Stimulated activated memory B cell treated with anti-CD40 and anti-IgM and Interleukin-4, amounts not matched to agents 10 μg/mL and 1 μg/mL and 100 μg/mL, for 72 hours (primary cell): Measurements from ENCODE around the gene FBXO36.

Source experiments
- ATAC-seq: fragments of 150-1000 bp; cut with Tn5 transposase; 2 replicates; pipeline ENCODE4 v1.10.0; 2021
- H3K27ac Mint-ChIP-seq: one replicate; pipeline ENCODE4 v1.8.0; 2022; ENCODE audit warnings: mild to moderate bottlenecking, mixed read lengths
- H3K27me3 Mint-ChIP-seq: one replicate; pipeline ENCODE4 v1.8.0; 2022; ENCODE audit warnings: mixed read lengths
- H3K36me3 Mint-ChIP-seq: one replicate; pipeline ENCODE4 v1.8.0; 2022; ENCODE audit warnings: mixed read lengths
- H3K4me1 Mint-ChIP-seq: one replicate; pipeline ENCODE4 v1.8.0; 2022; ENCODE audit warnings: mixed read lengths
- H3K4me3 Mint-ChIP-seq: one replicate; pipeline ENCODE4 v1.8.0; 2022; ENCODE audit warnings: mild to moderate bottlenecking, moderate library complexity, mixed read lengths
- H3K9me3 Mint-ChIP-seq: one replicate; pipeline ENCODE4 v1.8.0; 2022; ENCODE audit warnings: mixed read lengths

FBXO36 gene

DNA sequence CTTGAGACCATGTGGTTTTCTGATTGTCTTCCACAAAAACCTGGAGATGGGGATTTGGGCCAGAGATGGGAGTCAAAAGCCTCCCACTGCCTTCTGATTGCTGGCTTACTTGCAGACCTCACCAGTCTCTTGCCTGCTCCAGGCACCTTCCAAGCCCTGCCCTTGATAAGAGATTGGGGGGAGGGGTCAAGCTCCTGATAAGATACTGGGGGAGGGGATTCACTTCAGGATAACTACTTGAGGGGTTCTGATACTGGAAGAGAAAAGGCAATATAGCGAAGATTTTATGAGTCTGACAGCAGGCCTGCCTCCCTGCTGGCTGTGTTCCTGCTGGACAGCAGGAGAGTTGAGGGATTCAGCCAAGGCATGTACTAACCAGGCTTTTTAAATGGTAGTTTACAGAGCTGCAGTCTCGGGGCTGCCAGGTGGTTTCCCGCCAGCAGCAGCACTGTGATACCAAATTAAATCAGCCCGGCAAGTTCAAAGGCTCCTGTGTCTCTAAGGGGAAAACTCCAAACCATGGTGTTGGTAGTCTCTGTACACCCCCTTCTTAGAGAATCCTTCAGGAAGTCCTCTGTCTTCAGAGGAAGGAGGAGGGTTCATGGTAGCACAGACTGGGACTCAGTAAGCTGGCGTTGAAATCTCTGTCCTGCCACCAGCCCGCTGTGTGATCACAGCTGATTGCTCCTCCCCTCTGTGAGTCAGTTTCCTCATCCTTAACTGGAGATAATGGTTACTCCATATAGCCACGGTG lies 58.3 kb downstream of the FBXO36 start:
- no peak overlapping the region for H3K27ac Mint-ChIP-seq
- no peaks in the 10 kb centered on the region for H3K27me3 Mint-ChIP-seq
- ATAC-seq, result peak; percentile 20
- no peaks in the 10 kb centered on the region for H3K36me3 Mint-ChIP-seq
- no peaks in the 10 kb centered on the region for H3K9me3 Mint-ChIP-seq
- no peak overlapping the region for H3K4me3 Mint-ChIP-seq
- peaks cover 8% of the 10 kb centered on the region for H3K4me1 Mint-ChIP-seq

DNA sequence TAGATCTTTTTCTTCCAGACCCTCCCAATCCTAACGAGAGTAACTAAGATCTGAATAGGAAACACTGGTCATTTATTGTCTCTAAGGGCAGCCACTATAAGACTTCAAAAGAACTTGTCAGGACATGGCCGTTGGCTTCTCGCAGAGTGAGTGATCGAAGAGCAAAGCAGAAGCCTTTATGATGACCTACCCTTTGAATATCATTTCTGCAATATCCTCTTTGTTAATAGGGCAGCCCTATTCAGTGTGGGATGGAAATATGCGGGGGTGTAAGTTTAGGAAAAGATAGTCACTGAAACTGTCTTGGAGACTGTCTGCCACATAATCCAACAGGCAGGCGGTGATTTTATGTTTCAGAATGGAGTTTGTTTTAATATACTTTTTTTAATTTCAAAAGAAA lies 70.9 kb downstream of the FBXO36 start:
- Mint-ChIP-seq H3K4me3 (no peak overlapping the region), H3K27me3 (no peaks in the 10 kb centered on the region), H3K27ac (no peak overlapping the region), H3K4me1 (peaks cover 11% of the 10 kb centered on the region), H3K36me3 (peaks cover 5% of the 10 kb centered on the region), H3K9me3 (no peaks in the 10 kb centered on the region)
- ATAC-seq, result no peak

DNA sequence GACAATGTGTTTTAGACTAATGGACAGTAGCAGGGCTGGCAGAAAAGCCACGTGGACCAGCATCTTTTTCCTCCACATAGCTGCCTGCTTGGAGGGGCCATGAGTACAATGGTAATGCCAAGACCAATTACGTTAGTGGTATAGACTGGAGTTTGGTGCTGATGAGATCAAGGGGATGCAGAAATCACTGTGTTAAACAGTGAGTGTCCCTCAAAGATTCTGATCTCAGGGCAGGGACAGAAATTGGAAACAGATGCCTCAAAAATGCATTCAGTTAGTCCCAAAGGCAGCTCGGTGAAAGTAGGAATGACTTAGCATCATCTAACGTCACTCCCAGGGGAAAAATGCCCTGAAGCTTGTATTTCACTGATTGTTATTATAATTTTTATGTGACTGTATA lies 74.0 kb downstream of the FBXO36 start:
- peaks cover 24% of the 10 kb centered on the region for H3K4me1 Mint-ChIP-seq
- no peaks in the 10 kb centered on the region for H3K27me3 Mint-ChIP-seq
- no peak overlapping the region for H3K27ac Mint-ChIP-seq
- H3K36me3 Mint-ChIP-seq, result peaks cover 5% of the 10 kb centered on the region
- no peak overlapping the region for H3K4me3 Mint-ChIP-seq
- no peaks in the 10 kb centered on the region for H3K9me3 Mint-ChIP-seq
- no peak for ATAC-seq

DNA sequence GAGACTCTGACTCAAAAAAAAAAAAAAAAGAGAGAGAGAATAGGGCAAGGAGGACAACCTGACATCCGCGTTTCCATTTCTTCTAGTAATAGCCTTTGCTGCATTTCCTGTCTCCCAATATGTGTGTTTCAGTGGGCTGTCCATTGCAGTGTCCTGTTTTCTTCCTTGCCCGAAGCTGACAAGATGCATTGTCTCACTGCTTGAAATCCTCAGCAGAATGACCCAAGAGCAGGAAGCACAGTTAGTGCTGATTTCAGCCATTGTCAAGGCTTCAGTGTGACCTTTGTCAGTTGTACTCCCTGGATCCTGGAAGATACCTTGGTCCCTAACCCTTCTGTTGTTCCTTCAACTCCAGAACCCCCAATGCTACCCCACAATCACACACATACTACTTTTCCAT lies 75.3 kb downstream of the FBXO36 start:
- H3K4me3 Mint-ChIP-seq, result no peak overlapping the region
- peaks cover 5% of the 10 kb centered on the region for H3K36me3 Mint-ChIP-seq
- H3K27ac Mint-ChIP-seq, result no peak overlapping the region
- H3K4me1 Mint-ChIP-seq, result peaks cover 24% of the 10 kb centered on the region
- no peaks in the 10 kb centered on the region for H3K27me3 Mint-ChIP-seq
- ATAC-seq, result no peak
- no peaks in the 10 kb centered on the region for H3K9me3 Mint-ChIP-seq

DNA sequence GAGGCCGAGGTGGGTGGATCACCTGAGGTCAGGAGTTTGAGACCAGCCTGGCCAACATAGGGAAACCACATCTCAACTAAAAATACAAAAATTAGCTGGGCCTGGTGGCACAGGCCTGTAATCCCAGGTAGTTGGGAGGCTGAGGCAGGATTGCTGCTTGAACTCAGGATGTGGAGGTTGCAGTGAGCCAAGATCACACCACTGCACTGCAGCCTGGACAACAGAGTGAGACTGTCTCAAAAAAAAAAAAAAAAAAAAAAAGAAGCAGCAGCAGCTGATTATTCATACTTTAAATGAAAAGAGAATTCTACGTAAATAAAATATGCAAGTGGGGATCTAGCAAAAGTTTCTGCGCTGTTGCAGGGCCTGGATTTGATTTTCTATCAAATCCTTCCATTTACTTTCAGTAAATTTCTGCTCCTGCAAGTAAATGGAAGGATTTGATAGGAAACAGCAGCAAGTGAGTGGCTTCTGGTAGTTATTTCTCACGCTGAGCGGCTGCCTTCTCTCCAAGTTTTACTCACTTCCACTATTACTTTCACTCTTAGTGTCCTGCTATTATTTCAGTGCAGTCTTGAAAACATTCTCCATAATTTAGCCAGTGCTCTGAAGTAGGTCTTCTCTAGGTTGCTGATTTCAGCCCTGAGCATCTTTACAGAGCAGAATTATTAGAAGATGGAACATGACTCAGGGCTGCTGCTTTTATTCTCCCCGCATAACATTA lies 78.0 kb downstream of the FBXO36 start:
- ATAC-seq, result peak; percentile 92
- Mint-ChIP-seq H3K36me3 (no peaks in the 10 kb centered on the region), H3K27ac (peak overlapping the region; percentile 78), H3K9me3 (no peaks in the 10 kb centered on the region), H3K27me3 (no peaks in the 10 kb centered on the region), H3K4me1 (peaks cover 24% of the 10 kb centered on the region), H3K4me3 (peak overlapping the region; percentile 66)

DNA sequence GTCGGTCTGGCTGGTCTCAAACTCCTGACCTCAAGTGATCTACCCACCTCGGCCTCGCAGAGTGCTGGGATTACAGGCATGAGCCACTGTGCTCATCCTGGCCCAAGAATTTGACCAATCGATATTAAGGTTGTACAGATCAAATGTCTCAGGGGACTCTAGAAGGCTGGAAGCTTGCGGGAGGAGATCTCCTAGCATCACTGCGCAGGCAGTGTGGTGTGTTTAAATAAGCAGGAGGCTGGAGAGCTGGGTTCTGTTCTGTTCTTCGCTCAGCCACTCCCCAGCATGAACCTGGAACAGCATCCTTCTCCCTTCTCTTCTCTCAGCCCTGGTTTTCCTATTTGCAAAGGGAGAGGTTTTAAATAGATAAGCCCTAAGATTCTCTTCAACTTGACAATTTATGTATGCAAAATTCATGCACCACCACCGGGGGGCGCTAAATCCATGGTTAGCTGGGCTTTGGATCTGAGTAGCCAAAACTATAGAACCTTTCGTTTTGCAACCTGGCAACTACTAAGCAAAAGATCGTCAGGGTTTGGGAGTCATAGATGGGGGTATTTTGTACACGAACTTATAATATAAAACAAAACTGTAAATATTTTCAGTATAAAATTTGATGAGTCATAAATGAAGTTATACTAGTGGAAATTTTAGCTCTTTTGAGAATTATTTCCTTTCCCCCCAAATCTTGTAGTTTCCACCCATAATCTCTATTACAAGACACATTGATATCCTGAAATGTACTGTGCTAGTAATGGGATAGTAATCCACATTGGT lies 85.8 kb downstream of the FBXO36 start:
- Mint-ChIP-seq H3K27ac (peak overlapping the region; percentile 27), H3K4me1 (peaks cover 10% of the 10 kb centered on the region), H3K4me3 (no peak overlapping the region), H3K9me3 (no peaks in the 10 kb centered on the region), H3K27me3 (no peaks in the 10 kb centered on the region), H3K36me3 (no peaks in the 10 kb centered on the region)
- ATAC-seq, result peak; percentile 58

DNA sequence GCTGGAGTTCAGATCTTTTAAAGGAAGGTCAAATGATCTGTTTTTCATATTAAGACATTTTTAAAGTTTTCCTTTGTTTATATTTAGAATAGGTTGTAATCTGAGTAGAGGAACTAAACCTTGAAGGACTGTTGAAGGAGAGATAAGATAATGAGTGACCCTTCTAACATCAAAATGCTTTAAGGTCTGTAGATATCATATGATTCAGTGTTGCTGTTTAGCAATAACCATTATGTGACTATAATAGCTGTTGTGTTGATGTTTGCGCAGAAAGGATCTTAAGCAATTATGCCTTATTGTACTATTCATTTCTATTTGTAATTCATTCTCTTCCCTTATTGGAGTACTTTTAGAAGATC lies 86.4 kb downstream of the FBXO36 start:
- H3K27ac Mint-ChIP-seq, result peak overlapping the region; percentile 27
- H3K4me1 Mint-ChIP-seq, result peaks cover 10% of the 10 kb centered on the region
- H3K4me3 Mint-ChIP-seq, result no peak overlapping the region
- no peak for ATAC-seq
- H3K36me3 Mint-ChIP-seq, result no peaks in the 10 kb centered on the region
- H3K27me3 Mint-ChIP-seq, result no peaks in the 10 kb centered on the region
- H3K9me3 Mint-ChIP-seq, result no peaks in the 10 kb centered on the region

DNA sequence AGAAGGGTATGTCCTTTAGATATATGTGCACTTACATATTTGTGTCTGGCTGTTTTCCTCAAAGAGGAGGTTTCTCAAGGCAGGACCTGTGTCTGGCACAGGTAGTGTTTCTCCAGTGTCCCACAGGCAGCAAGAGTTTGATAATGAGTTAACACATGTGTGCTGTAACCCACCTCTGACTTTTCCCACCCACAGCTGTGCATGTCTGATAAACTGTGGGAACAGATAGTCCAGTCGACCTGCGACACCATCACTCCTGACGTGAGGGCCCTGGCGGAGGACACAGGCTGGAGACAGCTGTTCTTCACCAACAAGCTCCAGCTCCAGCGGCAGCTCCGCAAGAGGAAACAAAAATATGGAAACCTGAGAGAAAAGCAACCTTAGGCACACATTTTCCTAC lies 88.2 kb downstream of the FBXO36 start:
- H3K27me3 Mint-ChIP-seq, result no peaks in the 10 kb centered on the region
- H3K4me3 Mint-ChIP-seq, result no peak overlapping the region
- peaks cover 10% of the 10 kb centered on the region for H3K4me1 Mint-ChIP-seq
- no peaks in the 10 kb centered on the region for H3K36me3 Mint-ChIP-seq
- no peaks in the 10 kb centered on the region for H3K9me3 Mint-ChIP-seq
- no peak for ATAC-seq
- H3K27ac Mint-ChIP-seq, result no peak overlapping the region

DNA sequence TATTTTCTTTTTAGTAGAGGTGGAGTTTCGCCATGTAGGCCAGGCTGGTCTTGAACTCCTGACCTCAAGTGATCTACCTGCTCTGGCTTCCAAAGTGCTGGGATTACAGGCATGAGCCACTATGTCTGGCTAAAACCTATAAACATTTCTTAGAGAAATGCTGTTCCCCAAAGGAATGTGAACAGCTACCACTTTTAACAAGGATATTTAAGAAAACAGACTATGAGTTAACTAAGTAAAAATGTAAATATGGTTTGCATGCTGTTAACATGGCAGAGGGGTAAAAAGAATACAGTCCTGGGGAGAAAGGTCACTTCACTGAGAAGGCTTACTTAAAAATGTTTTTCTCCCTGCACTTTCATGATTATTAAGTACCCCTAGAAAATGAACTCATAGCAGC lies 89.3 kb downstream of the FBXO36 start:
- no peak overlapping the region for H3K27ac Mint-ChIP-seq
- H3K36me3 Mint-ChIP-seq, result no peaks in the 10 kb centered on the region
- H3K4me1 Mint-ChIP-seq, result peaks cover 10% of the 10 kb centered on the region

DNA sequence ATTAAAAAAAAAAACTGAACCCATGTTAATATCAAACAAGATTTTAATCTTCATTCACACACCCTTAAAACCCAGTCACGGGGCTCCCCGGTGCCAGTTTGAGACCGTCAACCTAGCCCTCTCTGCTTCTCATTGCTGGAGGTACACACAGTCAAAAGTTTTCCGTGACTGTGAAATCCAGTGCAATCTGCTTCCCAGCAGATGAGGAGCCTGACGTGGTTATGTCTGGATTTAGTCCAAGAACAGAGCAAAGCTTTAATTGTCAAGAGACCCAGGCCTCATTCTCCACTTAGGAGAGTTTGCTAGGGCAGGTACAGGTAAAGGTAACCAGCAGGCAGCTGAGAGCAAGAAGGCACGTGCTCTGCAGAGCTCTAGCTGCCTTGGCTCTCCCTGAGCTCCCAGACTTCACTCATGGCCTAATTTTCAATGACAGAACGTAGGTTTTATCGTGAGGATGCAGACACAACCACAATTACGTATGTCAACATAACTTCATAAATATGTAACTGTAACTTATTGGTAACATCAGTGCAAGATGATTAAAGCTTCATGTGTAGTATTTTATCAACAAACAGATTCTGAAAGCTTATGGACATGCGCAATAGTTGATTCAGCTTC lies 90.1 kb downstream of the FBXO36 start:
- no peak overlapping the region for H3K4me3 Mint-ChIP-seq
- no peak for ATAC-seq
- no peaks in the 10 kb centered on the region for H3K27me3 Mint-ChIP-seq
- no peaks in the 10 kb centered on the region for H3K36me3 Mint-ChIP-seq
- H3K9me3 Mint-ChIP-seq, result no peaks in the 10 kb centered on the region
- H3K4me1 Mint-ChIP-seq, result peaks cover 10% of the 10 kb centered on the region
- no peak overlapping the region for H3K27ac Mint-ChIP-seq

More for the DNA sequence above, 89.3 kb downstream of the FBXO36 start:
- no peak overlapping the region for H3K4me3 Mint-ChIP-seq
- no peaks in the 10 kb centered on the region for H3K27me3 Mint-ChIP-seq
- H3K9me3 Mint-ChIP-seq, result no peaks in the 10 kb centered on the region
- no peak for ATAC-seq

DNA sequence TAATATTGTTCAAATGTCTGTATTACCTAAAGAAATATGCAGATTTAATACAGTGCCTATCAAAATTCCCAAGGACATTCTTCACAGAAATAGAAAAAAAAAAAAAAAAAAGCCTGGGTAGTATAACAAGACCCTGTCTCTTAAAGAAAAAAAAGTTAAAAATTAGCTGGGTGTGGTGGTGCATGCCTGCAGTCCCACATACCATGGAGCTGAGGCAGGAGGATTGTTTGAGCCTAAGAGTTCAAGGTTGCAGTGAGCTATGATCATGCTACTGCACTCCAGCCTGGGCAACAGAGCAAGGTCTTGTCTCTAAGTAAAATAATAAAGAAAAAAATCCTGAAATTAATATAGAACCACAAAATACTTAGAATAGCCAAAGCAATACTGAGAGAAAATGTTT lies 94.5 kb downstream of the FBXO36 start:
- H3K4me1 Mint-ChIP-seq, result no peaks in the 10 kb centered on the region
- no peak overlapping the region for H3K27ac Mint-ChIP-seq
- no peaks in the 10 kb centered on the region for H3K36me3 Mint-ChIP-seq
- no peak overlapping the region for H3K4me3 Mint-ChIP-seq
- no peak for ATAC-seq
- no peaks in the 10 kb centered on the region for H3K27me3 Mint-ChIP-seq
- H3K9me3 Mint-ChIP-seq, result no peaks in the 10 kb centered on the region

DNA sequence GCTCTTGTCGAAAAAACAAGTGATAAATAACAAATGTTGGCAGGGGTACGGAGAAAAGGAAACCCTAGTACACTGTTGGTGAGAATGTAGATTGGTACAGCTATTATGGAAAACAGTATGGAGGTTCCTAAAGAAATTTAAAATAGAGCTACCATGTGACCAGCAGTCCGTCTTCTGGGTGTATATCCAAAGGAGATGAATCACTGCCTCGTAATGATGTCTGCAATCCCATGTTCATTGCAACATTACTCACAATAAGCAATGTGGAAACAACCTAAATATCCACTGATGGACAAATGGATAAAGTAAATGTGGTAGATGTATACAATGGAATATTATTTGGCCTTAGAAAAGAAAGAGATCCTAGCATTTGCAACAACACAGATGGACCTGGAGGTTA lies 95.8 kb downstream of the FBXO36 start:
- Mint-ChIP-seq H3K4me1 (no peaks in the 10 kb centered on the region), H3K4me3 (no peak overlapping the region), H3K27ac (no peak overlapping the region), H3K36me3 (no peaks in the 10 kb centered on the region), H3K9me3 (no peaks in the 10 kb centered on the region), H3K27me3 (no peaks in the 10 kb centered on the region)
- no peak for ATAC-seq

DNA sequence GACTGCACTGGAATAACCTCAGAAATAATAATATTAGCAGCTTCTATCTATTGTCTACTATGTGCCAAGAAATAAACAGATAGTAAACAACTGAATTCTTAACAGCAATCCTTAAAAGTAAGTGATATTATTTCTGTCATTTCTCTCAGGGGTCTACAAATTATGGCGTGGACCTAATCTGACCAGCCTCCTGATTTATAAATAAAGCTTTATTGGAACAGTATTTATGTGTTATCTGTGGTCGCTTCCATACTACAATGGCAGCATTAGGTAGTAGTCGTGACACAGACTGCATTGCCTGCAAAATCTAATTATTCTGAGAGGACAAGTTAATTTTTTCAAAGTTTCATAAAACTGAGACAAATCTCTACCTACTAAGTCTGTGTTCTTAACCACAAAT lies 97.4 kb downstream of the FBXO36 start:
- no peak for ATAC-seq
- no peaks in the 10 kb centered on the region for H3K4me1 Mint-ChIP-seq
- no peak overlapping the region for H3K27ac Mint-ChIP-seq
- no peaks in the 10 kb centered on the region for H3K27me3 Mint-ChIP-seq
- H3K36me3 Mint-ChIP-seq, result no peaks in the 10 kb centered on the region
- no peaks in the 10 kb centered on the region for H3K9me3 Mint-ChIP-seq
- no peak overlapping the region for H3K4me3 Mint-ChIP-seq

DNA sequence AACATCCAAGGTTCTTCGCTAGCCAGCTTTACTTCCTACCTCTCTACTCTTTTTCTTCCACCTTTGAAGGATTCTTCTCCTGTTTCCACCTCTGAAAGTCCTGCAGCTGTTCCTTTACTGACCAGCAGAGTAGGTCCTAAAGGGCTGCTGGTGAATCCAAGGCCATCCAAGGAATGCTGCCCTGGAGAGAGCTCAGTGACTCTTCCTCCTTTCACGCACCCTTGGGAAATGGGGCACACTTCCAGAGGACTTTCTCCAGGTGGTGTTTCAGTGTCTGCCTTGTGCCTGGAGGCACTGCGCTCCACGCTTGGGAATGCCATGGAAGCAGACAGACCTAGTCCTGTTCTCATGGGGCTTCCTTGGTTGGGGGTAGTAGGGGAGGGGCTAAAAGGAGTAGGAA lies 101.0 kb downstream of the FBXO36 start:
- Mint-ChIP-seq H3K36me3 (no peaks in the 10 kb centered on the region), H3K27ac (no peak overlapping the region), H3K9me3 (no peaks in the 10 kb centered on the region), H3K4me3 (no peak overlapping the region), H3K4me1 (no peaks in the 10 kb centered on the region), H3K27me3 (no peaks in the 10 kb centered on the region)
- no peak for ATAC-seq

DNA sequence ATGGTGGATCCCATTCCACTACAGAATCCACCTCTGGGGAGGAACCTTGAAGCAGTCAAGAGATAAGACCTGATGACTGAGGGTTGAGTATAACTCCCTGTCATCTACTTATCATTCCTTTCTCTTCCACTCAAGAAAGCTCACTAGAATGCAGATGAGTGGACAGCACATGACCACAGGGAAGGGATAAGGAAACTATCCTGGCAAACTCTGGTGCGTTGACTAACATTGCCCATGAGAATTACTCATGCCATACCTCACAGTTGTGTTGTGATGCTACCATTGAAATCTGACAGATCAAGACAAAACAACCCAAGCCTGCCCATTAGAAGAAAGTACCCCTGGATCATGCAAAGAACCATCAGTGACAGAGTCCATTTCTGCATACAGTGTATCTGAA lies 119.9 kb downstream of the FBXO36 start:
- H3K36me3 Mint-ChIP-seq, result peaks cover 16% of the 10 kb centered on the region
- H3K4me3 Mint-ChIP-seq, result no peak overlapping the region
- no peak for ATAC-seq

More for the DNA sequence above, 119.9 kb downstream of the FBXO36 start:
- no peaks in the 10 kb centered on the region for H3K4me1 Mint-ChIP-seq
- no peak overlapping the region for H3K27ac Mint-ChIP-seq
- H3K27me3 Mint-ChIP-seq, result no peaks in the 10 kb centered on the region
- H3K9me3 Mint-ChIP-seq, result no peaks in the 10 kb centered on the region
